Natural killer cell treated with Interleukin-12 subunit alpha and Interleukin-12 subunit beta and Interleukin-15 and Interleukin-18, amount 100 ng/mL, for 72 hours (primary cell): ENCODE results near the gene GRIN2B. TPM values are rescaled to one million over a fixed set of nuclear protein-coding genes. Genes with fewer than 3 reads are reported as not detected.

Experiments used
- ATAC-seq, 2 donors: fragments of 150-1000 bp; cut with Tn5 transposase in 1 of 2; sonication (Bioruptor Pico), chemical (Tn5 transposase) in 1 of 2; 2 replicates each; pipeline ENCODE4 v1.10.0; 2021
- DNase-seq: peaks from one replicate; pipeline ENCODE4 v3.0.0; 2022; ENCODE audit warnings: low spot score
- H3K27ac Mint-ChIP-seq, 2 donors: 1 replicate in 1 of 2; 2 replicates in 1 of 2; pipeline ENCODE4 v1.8.0; 2022; ENCODE audit warnings: mixed read lengths in 2 of 2, mild to moderate bottlenecking in 1 of 2, moderate library complexity in 1 of 2
- H3K27me3 Mint-ChIP-seq, 2 donors: 1 replicate in 1 of 2; 2 replicates in 1 of 2; pipeline ENCODE4 v1.8.0; 2022; ENCODE audit warnings: mixed read lengths in 2 of 2
- H3K36me3 Mint-ChIP-seq: one replicate; pipeline ENCODE4 v1.8.0; 2022; ENCODE audit warnings: mixed read lengths
- H3K4me1 Mint-ChIP-seq, 2 donors: 1 replicate in 1 of 2; 2 replicates in 1 of 2; pipeline ENCODE4 v1.8.0; 2022; ENCODE audit warnings: low read depth in 2 of 2, mixed read lengths in 2 of 2, mild to moderate bottlenecking in 1 of 2
- H3K4me3 Mint-ChIP-seq: one replicate; pipeline ENCODE4 v1.8.0; 2022; ENCODE audit warnings: mixed read lengths
- H3K9me3 Mint-ChIP-seq: 2 replicates; pipeline ENCODE4 v1.8.0; 2022; ENCODE audit warnings: mixed read lengths
- total RNA-seq, 2 donors: library from RNA; stranded (reverse); gene quantifications; one replicate each; pipeline ENCODE4 v1.2.3, GENCODE V29; 2022

The GRIN2B gene
- not detected for total RNA-seq

GRCh38 chr12:13981296-13981962, at the start of gene GRIN2B:
TSS of gene GRIN2B (minus strand) at chr12:13981602. CDS start at chr12:13866208, 115,394 bp downstream.
- peaks cover 11% of the 10 kb centered on the region for H3K36me3 Mint-ChIP-seq

GRCh38 chr12:14026537-14026936, 45.1 kb upstream of the GRIN2B start:
- Mint-ChIP-seq H3K27ac (no peak overlapping the region), H3K4me3 (no peak overlapping the region), H3K36me3 (no peaks in the 10 kb centered on the region), H3K9me3 (peaks cover 4% of the 10 kb centered on the region), H3K27me3 (peaks cover 0 to 2% of the 10 kb centered on the region in 2 donors), H3K4me1 (no peaks in the 10 kb centered on the region)
- ATAC-seq: no peak
- no peak for DNase-seq

More at GRCh38 chr12:13981296-13981962, at the start of gene GRIN2B:
- H3K27ac Mint-ChIP-seq: no peak within 1 kb of the TSS
- no peak within 1 kb of the TSS for H3K4me3 Mint-ChIP-seq
- no peaks in the 10 kb centered on the region for H3K9me3 Mint-ChIP-seq
- peaks cover 0 to 3% of the 10 kb centered on the region in 2 donors for H3K4me1 Mint-ChIP-seq
- DNase-seq (no peak), ATAC-seq (no peak)
- peaks cover 58 to 71% of the 10 kb centered on the region in 2 donors for H3K27me3 Mint-ChIP-seq

- Mint-ChIP-seq H3K36me3 (no peaks in the 10 kb centered on the region), H3K4me3 (no peak overlapping the region), H3K27me3 (peaks cover 0 to 2% of the 10 kb centered on the region in 2 donors), H3K4me1 (no peaks in the 10 kb centered on the region), H3K27ac (no peak overlapping the region), H3K9me3 (peaks cover 4% of the 10 kb centered on the region)
- no peak for ATAC-seq
- DNase-seq: no peak
These were observed 43.2 kb upstream of the GRIN2B start for GRCh38 chr12:14024591-14024990.

- ATAC-seq (no peak), DNase-seq (no peak)
- no peaks in the 10 kb centered on the region for H3K9me3 Mint-ChIP-seq
- H3K4me3 Mint-ChIP-seq: no peak overlapping the region
- no peaks in the 10 kb centered on the region for H3K4me1 Mint-ChIP-seq
- peaks cover 0 to 5% of the 10 kb centered on the region in 2 donors for H3K27me3 Mint-ChIP-seq
- H3K36me3 Mint-ChIP-seq: no peaks in the 10 kb centered on the region
- no peak overlapping the region for H3K27ac Mint-ChIP-seq
These were observed 36.7 kb upstream of the GRIN2B start for GRCh38 chr12:14018080-14018479.

- Mint-ChIP-seq H3K27me3 (peaks cover 0 to 15% of the 10 kb centered on the region in 2 donors), H3K4me3 (no peak overlapping the region), H3K36me3 (no peaks in the 10 kb centered on the region), H3K27ac (no peak overlapping the region), H3K9me3 (peaks cover 5% of the 10 kb centered on the region), H3K4me1 (no peaks in the 10 kb centered on the region)
- DNase-seq: no peak
- no peak for ATAC-seq
These were observed 29.6 kb upstream of the GRIN2B start for GRCh38 chr12:14010989-14011388.

- Mint-ChIP-seq H3K27ac (no peak overlapping the region), H3K4me1 (no peaks in the 10 kb centered on the region), H3K27me3 (peaks cover 0 to 21% of the 10 kb centered on the region in 2 donors), H3K4me3 (no peak overlapping the region), H3K9me3 (peaks cover 13% of the 10 kb centered on the region), H3K36me3 (no peaks in the 10 kb centered on the region)
- no peak for ATAC-seq
- no peak for DNase-seq
These were observed 26.2 kb upstream of the GRIN2B start for GRCh38 chr12:14007639-14008038.

- Mint-ChIP-seq H3K27me3 (peaks cover 0 to 7% of the 10 kb centered on the region in 2 donors), H3K9me3 (no peaks in the 10 kb centered on the region), H3K4me1 (no peaks in the 10 kb centered on the region), H3K4me3 (no peak overlapping the region), H3K27ac (no peak overlapping the region), H3K36me3 (no peaks in the 10 kb centered on the region)
- ATAC-seq: no peak
- DNase-seq: no peak
These were observed 11.2 kb upstream of the GRIN2B start for GRCh38 chr12:13992585-13992984.

- ATAC-seq: no peak
- Mint-ChIP-seq H3K4me3 (no peak overlapping the region), H3K4me1 (no peaks in the 10 kb centered on the region), H3K27me3 (peaks cover 0 to 7% of the 10 kb centered on the region in 2 donors), H3K27ac (no peak overlapping the region), H3K9me3 (no peaks in the 10 kb centered on the region), H3K36me3 (no peaks in the 10 kb centered on the region)
- no peak for DNase-seq
These were observed 10.7 kb upstream of the GRIN2B start for GRCh38 chr12:13992106-13992505.

GRCh38 chr12:13986031-13986430, 4.6 kb upstream of the GRIN2B start:
- no peak overlapping the region for H3K4me3 Mint-ChIP-seq
- peaks cover 4% of the 10 kb centered on the region for H3K36me3 Mint-ChIP-seq
- H3K9me3 Mint-ChIP-seq: no peaks in the 10 kb centered on the region
- peaks cover 24 to 38% of the 10 kb centered on the region in 2 donors for H3K27me3 Mint-ChIP-seq
- peaks cover 0 to 3% of the 10 kb centered on the region in 2 donors for H3K4me1 Mint-ChIP-seq
- no peak for DNase-seq
- H3K27ac Mint-ChIP-seq: no peak overlapping the region
- ATAC-seq: no peak

- Mint-ChIP-seq H3K4me1 (peaks cover 0 to 3% of the 10 kb centered on the region in 2 donors), H3K36me3 (peaks cover 11% of the 10 kb centered on the region), H3K27me3 (peaks cover 55 to 68% of the 10 kb centered on the region in 2 donors), H3K4me3 (no peak overlapping the region), H3K27ac (no peak overlapping the region), H3K9me3 (no peaks in the 10 kb centered on the region)
- DNase-seq (no peak), ATAC-seq (no peak)
These were observed 588 bp upstream of the GRIN2B start for GRCh38 chr12:13981990-13982389.

GRCh38 chr12:13980538-13981295, 685 bp downstream of the GRIN2B start:
- DNase-seq (no peak), ATAC-seq (no peak)
- H3K27ac Mint-ChIP-seq: no peak overlapping the region
- H3K36me3 Mint-ChIP-seq: peaks cover 11% of the 10 kb centered on the region
- H3K27me3 Mint-ChIP-seq: peaks cover 58 to 71% of the 10 kb centered on the region in 2 donors
- no peak overlapping the region for H3K4me3 Mint-ChIP-seq
- H3K9me3 Mint-ChIP-seq: no peaks in the 10 kb centered on the region
- peaks cover 0 to 3% of the 10 kb centered on the region in 2 donors for H3K4me1 Mint-ChIP-seq

GRCh38 chr12:13979772-13980378, 1.5 kb downstream of the GRIN2B start:
- DNase-seq (no peak), ATAC-seq (no peak)
- Mint-ChIP-seq H3K27me3 (peaks cover 58 to 72% of the 10 kb centered on the region in 2 donors), H3K36me3 (peaks cover 11% of the 10 kb centered on the region), H3K9me3 (peaks cover under 1% of the 10 kb centered on the region), H3K4me1 (peaks cover 0 to 3% of the 10 kb centered on the region in 2 donors), H3K27ac (no peak overlapping the region), H3K4me3 (no peak overlapping the region)

GRCh38 chr12:13978876-13979275, 2.5 kb downstream of the GRIN2B start:
- peaks cover 0 to 3% of the 10 kb centered on the region in 2 donors for H3K4me1 Mint-ChIP-seq
- no peak for ATAC-seq

GRCh38 chr12:13976880-13977279, 4.5 kb downstream of the GRIN2B start:
- Mint-ChIP-seq H3K4me3 (no peak overlapping the region), H3K27ac (no peak overlapping the region), H3K4me1 (peaks cover 0 to 3% of the 10 kb centered on the region in 2 donors), H3K27me3 (peaks cover 45 to 52% of the 10 kb centered on the region in 2 donors), H3K9me3 (peaks cover 3% of the 10 kb centered on the region), H3K36me3 (peaks cover 7% of the 10 kb centered on the region)
- ATAC-seq: no peak
- DNase-seq: no peak

More at GRCh38 chr12:13978876-13979275, 2.5 kb downstream of the GRIN2B start:
- peaks cover 61 to 71% of the 10 kb centered on the region in 2 donors for H3K27me3 Mint-ChIP-seq
- H3K27ac Mint-ChIP-seq: no peak overlapping the region
- H3K36me3 Mint-ChIP-seq: peaks cover 11% of the 10 kb centered on the region
- H3K9me3 Mint-ChIP-seq: peaks cover 3% of the 10 kb centered on the region
- DNase-seq: no peak
- H3K4me3 Mint-ChIP-seq: no peak overlapping the region
